ENCODE results near the gene VASH1.

VASH1 gene

GRCh38 chr14:76771437-76771980, 10.2 kb downstream of the VASH1 start:
- H3K27me3 ChIP-seq (replicated peaks; ENCODE audit: insufficient read depth, low read length), result no peaks in the 10 kb centered on the region
- no peak overlapping the region for H3K4me3 ChIP-seq (ENCODE audit: low read length)
- no peak overlapping the region for H3K4me2 ChIP-seq (ENCODE audit: low read depth, low read length)
- TF ChIP-seq EZH2phosphoT487 (IDR thresholded peaks at IDR 0.05; ENCODE audit: low read length) (no peak), CTCF (IDR thresholded peaks at IDR 0.05; ENCODE audit: low read length) (no peak), EZH2 (optimal IDR thresholded peaks at IDR 0.05; ENCODE audit: low read depth, low read length) (no peak)
- no peaks in the 10 kb centered on the region for H3K4me1 ChIP-seq (ENCODE audit: low read length)
- no peaks in the 10 kb centered on the region for H3K9me2 ChIP-seq (replicated peaks; ENCODE audit: insufficient read depth, low read length)
- no peak overlapping the region for H3K27ac ChIP-seq (ENCODE audit: low read length)
- no peaks in the 10 kb centered on the region for H3K9me3 ChIP-seq (replicated peaks; ENCODE audit: insufficient read depth, low read length)
- no peaks in the 10 kb centered on the region for H3K79me2 ChIP-seq (ENCODE audit: low read length)
- no peak overlapping the region for H2AFZ ChIP-seq (ENCODE audit: low read length)
- no peaks in the 10 kb centered on the region for H3F3A ChIP-seq (ENCODE audit: insufficient read depth, low read length)
- no peaks in the 10 kb centered on the region for H3K36me3 ChIP-seq (replicated peaks; ENCODE audit: insufficient read depth, low read length)
- H3K9ac ChIP-seq (ENCODE audit: low read length), result no peak overlapping the region
- no peaks in the 10 kb centered on the region for H4K20me1 ChIP-seq (ENCODE audit: insufficient read depth, low read length)
- no peak for DNase-seq

- H3K9me2 ChIP-seq (replicated peaks; ENCODE audit: insufficient read depth, low read length), result no peaks in the 10 kb centered on the region
- TF ChIP-seq EZH2phosphoT487 (IDR thresholded peaks at IDR 0.05; ENCODE audit: low read length) (no peak), CTCF (IDR thresholded peaks at IDR 0.05; ENCODE audit: low read length) (no peak), EZH2 (optimal IDR thresholded peaks at IDR 0.05; ENCODE audit: low read depth, low read length) (no peak)
- H2AFZ ChIP-seq (ENCODE audit: low read length), result no peak overlapping the region
- H3K27me3 ChIP-seq (replicated peaks; ENCODE audit: insufficient read depth, low read length), result no peaks in the 10 kb centered on the region
- H3K4me1 ChIP-seq (ENCODE audit: low read length), result no peaks in the 10 kb centered on the region
- no peaks in the 10 kb centered on the region for H3K9me3 ChIP-seq (replicated peaks; ENCODE audit: insufficient read depth, low read length)
- no peaks in the 10 kb centered on the region for H3F3A ChIP-seq (ENCODE audit: insufficient read depth, low read length)
- no peaks in the 10 kb centered on the region for H3K36me3 ChIP-seq (replicated peaks; ENCODE audit: insufficient read depth, low read length)
- H3K27ac ChIP-seq (ENCODE audit: low read length), result no peak overlapping the region
- H4K20me1 ChIP-seq (ENCODE audit: insufficient read depth, low read length), result no peaks in the 10 kb centered on the region
- H3K4me3 ChIP-seq (ENCODE audit: low read length), result no peak overlapping the region
- no peaks in the 10 kb centered on the region for H3K79me2 ChIP-seq (ENCODE audit: low read length)
- no peak for DNase-seq
- no peak overlapping the region for H3K9ac ChIP-seq (ENCODE audit: low read length)
- no peak overlapping the region for H3K4me2 ChIP-seq (ENCODE audit: low read depth, low read length)
These were observed 11.3 kb downstream of the VASH1 start for GRCh38 chr14:76772300-76773187.

GRCh38 chr14:76773188-76773885, 12.1 kb downstream of the VASH1 start:
- H3K9me2 ChIP-seq (replicated peaks; ENCODE audit: insufficient read depth, low read length), result no peaks in the 10 kb centered on the region
- no peak overlapping the region for H3K27ac ChIP-seq (ENCODE audit: low read length)
- H3K4me2 ChIP-seq (ENCODE audit: low read depth, low read length), result no peak overlapping the region
- no peak overlapping the region for H3K9ac ChIP-seq (ENCODE audit: low read length)
- H2AFZ ChIP-seq (ENCODE audit: low read length), result no peak overlapping the region
- no peaks in the 10 kb centered on the region for H3K27me3 ChIP-seq (replicated peaks; ENCODE audit: insufficient read depth, low read length)
- no peak overlapping the region for H3K4me3 ChIP-seq (ENCODE audit: low read length)
- no peaks in the 10 kb centered on the region for H3K9me3 ChIP-seq (replicated peaks; ENCODE audit: insufficient read depth, low read length)
- H3K4me1 ChIP-seq (ENCODE audit: low read length), result no peaks in the 10 kb centered on the region
- DNase-seq, result no peak
- H3F3A ChIP-seq (ENCODE audit: insufficient read depth, low read length), result no peaks in the 10 kb centered on the region
- no peaks in the 10 kb centered on the region for H3K36me3 ChIP-seq (replicated peaks; ENCODE audit: insufficient read depth, low read length)
- no peak for TF ChIP-seq EZH2 (optimal IDR thresholded peaks at IDR 0.05; ENCODE audit: low read depth, low read length)
- no peak for TF ChIP-seq EZH2phosphoT487 (IDR thresholded peaks at IDR 0.05; ENCODE audit: low read length)
- TF ChIP-seq CTCF (IDR thresholded peaks at IDR 0.05; ENCODE audit: low read length), result no peak
- no peaks in the 10 kb centered on the region for H4K20me1 ChIP-seq (ENCODE audit: insufficient read depth, low read length)
- H3K79me2 ChIP-seq (ENCODE audit: low read length), result no peaks in the 10 kb centered on the region

Measured in MM.1S (cell line).